CD14-positive monocyte (primary cell): ENCODE data around the gene CDH23. TPM values are rescaled to one million over a fixed set of nuclear protein-coding genes. Genes with fewer than 3 reads are reported as not detected.

Source experiments
- DNase-seq, 3 donors: peaks; one replicate each; pipeline ENCODE4 v3.0.0-alpha.2; 2011 to 2022
- H2AFZ ChIP-seq: 2 replicates; pipeline ENCODE4 v1.6.0; 2012; ENCODE audit warnings: mild to moderate bottlenecking, low read depth, low read length, inconsistent platforms; ENCODE audit not compliant: insufficient read depth, poor library complexity, severe bottlenecking
- H3K27ac ChIP-seq, 2 donors: 1 replicate in 1 of 2; 2 replicates in 1 of 2; pipeline ENCODE4 v1.5.1; 2012 to 2013; ENCODE audit warnings: low read length in 2 of 2, control low read depth in 1 of 2, inconsistent platforms in 1 of 2, low read depth in 1 of 2, mild to moderate bottlenecking in 1 of 2
- H3K27me3 ChIP-seq, 2 donors: one replicate each; pipeline versions ENCODE4 v1.6.0 to v1.6.1; 2011 to 2013; ENCODE audit warnings: low read length in 2 of 2; ENCODE audit not compliant: control insufficient read depth in 2 of 2, insufficient read depth in 2 of 2
- H3K36me3 ChIP-seq, 2 donors: replicated peaks in 1 of 2; 1 replicate in 1 of 2; 2 replicates in 1 of 2; pipeline versions ENCODE4 v1.5.1 to v1.6.1; 2012 to 2013; ENCODE audit warnings: low read length in 2 of 2, control low read depth in 1 of 2, inconsistent platforms in 1 of 2, mild to moderate bottlenecking in 1 of 2; ENCODE audit not compliant: insufficient read depth in 2 of 2, control insufficient read depth in 1 of 2
- H3K4me1 ChIP-seq, 2 donors: 1 replicate in 1 of 2; 2 replicates in 1 of 2; pipeline versions ENCODE4 v1.5.1 to v1.6.1; 2012 to 2013; ENCODE audit warnings: low read length in 2 of 2, control low read depth in 1 of 2, inconsistent platforms in 1 of 2, mild to moderate bottlenecking in 1 of 2, moderate library complexity in 1 of 2; ENCODE audit not compliant: insufficient read depth in 2 of 2, control insufficient read depth in 1 of 2
- H3K4me2 ChIP-seq: replicated peaks from 2 replicates; pipeline ENCODE3; 2012; ENCODE audit warnings: low read length, moderate library complexity, mild to moderate bottlenecking; ENCODE audit not compliant: poor library complexity, severe bottlenecking; ENCODE audit errors: extremely low read depth
- H3K4me3 ChIP-seq, 3 experiments: fragments of 200-600 bp in 1 of 3; sonication (generic) in 1 of 3; replicated peaks in 1 of 3; 1 replicate in 2 of 3; 2 replicates in 1 of 3; pipeline ENCODE4 v1.5.1; 2011 to 2013; ENCODE audit warnings: low read length in 3 of 3, mild to moderate bottlenecking in 3 of 3, control low read depth in 2 of 3, low read depth in 2 of 3, inconsistent platforms in 1 of 3, moderate library complexity in 1 of 3
- H3K79me2 ChIP-seq: 2 replicates; pipeline ENCODE4 v1.6.0; 2012; ENCODE audit warnings: mild to moderate bottlenecking, control low read depth, inconsistent platforms, low read length, moderate library complexity; ENCODE audit not compliant: insufficient read depth
- H3K9ac ChIP-seq: 2 replicates; pipeline ENCODE4 v1.6.0; 2017; ENCODE audit warnings: low read length, mild to moderate bottlenecking; ENCODE audit not compliant: insufficient read depth, poor library complexity, severe bottlenecking
- H3K9me3 ChIP-seq, 2 donors: replicated peaks in 1 of 2; 1 replicate in 1 of 2; 2 replicates in 1 of 2; pipeline versions ENCODE4 v1.5.1 to v1.6.1; 2012 to 2013; ENCODE audit warnings: low read length in 2 of 2, control low read depth in 1 of 2; ENCODE audit not compliant: control insufficient read depth in 1 of 2, insufficient read depth in 1 of 2
- H4K20me1 ChIP-seq: 2 replicates; pipeline ENCODE4 v1.6.0; 2012; ENCODE audit warnings: mild to moderate bottlenecking, low read length, control low read depth, moderate library complexity; ENCODE audit not compliant: insufficient read depth
- H3K27ac Mint-ChIP-seq, 7 donors: one replicate each; pipeline ENCODE4 v1.8.0; 2020; ENCODE audit warnings: mild to moderate bottlenecking in 7 of 7, mixed read lengths in 7 of 7, moderate library complexity in 6 of 7, inconsistent platforms in 2 of 7
- H3K27me3 Mint-ChIP-seq, 3 donors: one replicate each; pipeline ENCODE4 v1.8.0; 2021 to 2022; ENCODE audit warnings: low read depth in 3 of 3, mild to moderate bottlenecking in 3 of 3, mixed read lengths in 3 of 3, moderate library complexity in 3 of 3, inconsistent platforms in 1 of 3
- H3K36me3 Mint-ChIP-seq, 2 donors: one replicate each; pipeline ENCODE4 v1.8.0; 2020; ENCODE audit warnings: mixed read lengths in 2 of 2, inconsistent platforms in 1 of 2, mild to moderate bottlenecking in 1 of 2
- H3K4me1 Mint-ChIP-seq: one replicate; pipeline ENCODE4 v1.8.0; 2020; ENCODE audit warnings: mild to moderate bottlenecking, mixed read lengths
- H3K4me3 Mint-ChIP-seq, 2 donors: one replicate each; pipeline ENCODE4 v1.8.0; 2020; ENCODE audit warnings: mild to moderate bottlenecking in 2 of 2, mixed read lengths in 2 of 2, moderate library complexity in 1 of 2
- H3K9me3 Mint-ChIP-seq, 7 donors: one replicate each; pipeline ENCODE4 v1.8.0; 2020 to 2022; ENCODE audit warnings: mixed read lengths in 7 of 7, mild to moderate bottlenecking in 6 of 7, moderate library complexity in 6 of 7, inconsistent platforms in 2 of 7
- WGBS: methylation state at CpG from one replicate; pipeline ENCODE4 v1.1.5; 2013; ENCODE audit warnings: missing lambda C conversion rate; ENCODE audit not compliant: insufficient coverage; 5-methylcytosine and 5-hydroxymethylcytosine counted together
- intact Hi-C, 2 donors: fragments of 100-400 bp; cut with micrococcal nuclease; formaldehyde crosslinking; loops; one replicate each; pipeline versions ENCODE4 v1.15.0 to v1.15.1; 2023
- polyA plus RNA-seq, 3 donors: library from polyadenylated mRNA; depleted of rRNA in 1 of 3; unstranded in 2 of 3; stranded (reverse) in 1 of 3; fragments of 300-500 nt in 2 of 3; fragments of >200 nt in 1 of 3; fragmentation: Illumina TruSeq in 2 of 3; gene quantifications; 1 replicate in 2 of 3; 2 replicates in 1 of 3; pipeline ENCODE4 v1.2.3, GENCODE V29; 2012 to 2021
- TF ChIP-seq, protein P1 (sequence below): fragments of 200-600 bp; IDR thresholded peaks from one replicate; pipeline ENCODE4 v1.8.0; 2022; ENCODE audit warnings: antibody characterized with exemption, mild to moderate bottlenecking

The CDH23 gene
- polyA plus RNA-seq, 3 donors = 8.2 to 36.2 (median 10.5) TPM

GRCh38 chr10:71812913-71813590, 416.3 kb downstream of the CDH23 start:
- no peak overlapping the region for H3K9ac ChIP-seq
- WGBS = 96% methylated on average over 5 of the region's 11 CpGs
- peaks cover 59 to 79% of the 10 kb centered on the region in 2 donors for H3K4me1 ChIP-seq
- H2AFZ ChIP-seq = no peak overlapping the region
- intact Hi-C loops = loop anchor here (5.0 to 10.0 kb wide), 2 partner anchors 86 to 498 kb away; partner anchors contain the start of gene SLC29A3 (in 1 of the 2)
- peaks cover 64 to 77% of the 10 kb centered on the region in 2 donors for H3K36me3 ChIP-seq
- H4K20me1 ChIP-seq = peaks cover 84% of the 10 kb centered on the region
- TF ChIP-seq, protein P1, sequence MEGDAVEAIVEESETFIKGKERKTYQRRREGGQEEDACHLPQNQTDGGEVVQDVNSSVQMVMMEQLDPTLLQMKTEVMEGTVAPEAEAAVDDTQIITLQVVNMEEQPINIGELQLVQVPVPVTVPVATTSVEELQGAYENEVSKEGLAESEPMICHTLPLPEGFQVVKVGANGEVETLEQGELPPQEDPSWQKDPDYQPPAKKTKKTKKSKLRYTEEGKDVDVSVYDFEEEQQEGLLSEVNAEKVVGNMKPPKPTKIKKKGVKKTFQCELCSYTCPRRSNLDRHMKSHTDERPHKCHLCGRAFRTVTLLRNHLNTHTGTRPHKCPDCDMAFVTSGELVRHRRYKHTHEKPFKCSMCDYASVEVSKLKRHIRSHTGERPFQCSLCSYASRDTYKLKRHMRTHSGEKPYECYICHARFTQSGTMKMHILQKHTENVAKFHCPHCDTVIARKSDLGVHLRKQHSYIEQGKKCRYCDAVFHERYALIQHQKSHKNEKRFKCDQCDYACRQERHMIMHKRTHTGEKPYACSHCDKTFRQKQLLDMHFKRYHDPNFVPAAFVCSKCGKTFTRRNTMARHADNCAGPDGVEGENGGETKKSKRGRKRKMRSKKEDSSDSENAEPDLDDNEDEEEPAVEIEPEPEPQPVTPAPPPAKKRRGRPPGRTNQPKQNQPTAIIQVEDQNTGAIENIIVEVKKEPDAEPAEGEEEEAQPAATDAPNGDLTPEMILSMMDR = no peak
- peaks cover 76 to 79% of the 10 kb centered on the region in 2 donors for H3K36me3 Mint-ChIP-seq
- no peak for DNase-seq
- H3K27me3 Mint-ChIP-seq = peaks cover 0 to 4% (median 0%) of the 10 kb centered on the region in 3 donors
- no peaks in the 10 kb centered on the region for H3K9me3 Mint-ChIP-seq
- peak overlapping the region; percentile 6 to 31 for H3K27ac ChIP-seq
- H3K79me2 ChIP-seq = peaks cover 35% of the 10 kb centered on the region
- H3K4me3 Mint-ChIP-seq = no peak overlapping the region
- H3K27me3 ChIP-seq = no peaks in the 10 kb centered on the region
- H3K4me2 ChIP-seq = no peak overlapping the region
- H3K27ac Mint-ChIP-seq = peak overlapping the region; percentile 31 to 82 (median 63)
- H3K4me1 Mint-ChIP-seq = peaks cover 64% of the 10 kb centered on the region
- H3K4me3 ChIP-seq = no peak overlapping the region
- H3K9me3 ChIP-seq = no peaks in the 10 kb centered on the region

DNA sequence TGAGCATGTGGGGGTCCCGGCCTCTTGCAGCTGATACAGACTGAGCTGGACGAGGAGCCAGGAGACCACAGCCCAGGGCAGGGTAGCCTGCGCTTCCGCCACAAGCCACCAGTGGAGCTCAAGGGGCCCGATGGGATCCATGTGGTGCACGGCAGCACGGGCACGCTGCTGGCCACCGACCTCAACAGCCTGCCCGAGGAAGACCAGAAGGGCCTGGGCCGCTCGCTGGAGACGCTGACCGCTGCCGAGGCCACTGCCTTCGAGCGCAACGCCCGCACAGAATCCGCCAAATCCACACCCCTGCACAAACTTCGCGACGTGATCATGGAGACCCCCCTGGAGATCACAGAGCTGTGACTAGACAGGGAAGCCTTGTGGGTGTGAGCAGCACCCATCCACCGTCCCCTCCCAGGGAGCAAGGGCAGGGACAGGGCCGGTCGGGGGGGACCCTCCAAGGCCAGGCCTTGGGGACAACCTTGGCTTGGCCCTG, 418.2 kb downstream of the CDH23 start:
- Histone ChIP-seq H3K4me2 (no peak overlapping the region), H3K4me3 (no peak overlapping the region), H3K27me3 (no peaks in the 10 kb centered on the region), H3K4me1 (peaks cover 78 to 98% of the 10 kb centered on the region in 2 donors), H3K9me3 (no peaks in the 10 kb centered on the region), H2AFZ (no peak overlapping the region), H4K20me1 (peaks cover 97% of the 10 kb centered on the region), H3K9ac (no peak overlapping the region), H3K27ac (peak overlapping the region; percentile 89 to 95), H3K36me3 (peaks cover 76 to 90% of the 10 kb centered on the region in 2 donors), H3K79me2 (peaks cover 49% of the 10 kb centered on the region)
- no peaks in the 10 kb centered on the region for H3K9me3 Mint-ChIP-seq
- H3K27ac Mint-ChIP-seq = peak overlapping the region; percentile 14 to 98 (median 71)
- WGBS = 94% methylated on average over 20 of the region's 26 CpGs
- no peak for DNase-seq
- intact Hi-C loops = loop anchor here (5.0 to 10.0 kb wide), 2 partner anchors 88 to 500 kb away; partner anchors contain the start of gene SLC29A3 (in 1 of the 2)
- H3K27me3 Mint-ChIP-seq = peaks cover 0 to 2% (median 0%) of the 10 kb centered on the region in 3 donors
- H3K4me1 Mint-ChIP-seq = peaks cover 77% of the 10 kb centered on the region
- TF ChIP-seq, protein P1 = peak; percentile 17
- H3K36me3 Mint-ChIP-seq = peaks cover 79 to 88% of the 10 kb centered on the region in 2 donors
- H3K4me3 Mint-ChIP-seq = no peak overlapping the region
